IMR-90 (cell line): ENCODE data around the gene TRPM1. TPM values are rescaled to one million over a fixed set of nuclear protein-coding genes. Genes with fewer than 3 reads are reported as not detected.

ENCODE experiments used
- ATAC-seq: fragments of 200-7000 bp; cut with Tn5 transposase; 2 replicates; pipeline ENCODE4 v1.9.1; 2020; ENCODE audit warnings: low read depth, mild to moderate bottlenecking, moderate library complexity
- BruUV-seq: library from RNA; stranded (reverse); fragments of 400-500 nt; replicated peaks from 2 replicates; lab custom pipeline; 2021; lab: Mats Ljungman, UMichigan
- CTCF ChIA-PET: fragments of 300-600 bp; formaldehyde crosslinking; extraction: SDS; loops from one replicate; lab custom pipeline; 2021; ENCODE audit warnings: antibody characterized with exemption; lab: Yijun Ruan, JAX
- POLR2A ChIA-PET: fragments of 300-600 bp; sonication (Branson Sonifier 250); formaldehyde crosslinking; loops from one replicate; lab custom pipeline; 2022; ENCODE audit warnings: antibody characterized with exemption; ENCODE audit not compliant: unreplicated experiment; lab: Charles Lee
- DNase-seq: peaks from one replicate; pipeline ENCODE4 v3.0.0; 2013
- H2AFZ ChIP-seq: replicated peaks from 2 replicates; pipeline ENCODE3; 2013; ENCODE audit warnings: low read length, mild to moderate bottlenecking; ENCODE audit not compliant: poor library complexity
- H2AK5ac ChIP-seq: 2 replicates; pipeline ENCODE4 v1.6.1; 2013; ENCODE audit warnings: low read depth, low read length, inconsistent platforms
- H2AK9ac ChIP-seq: replicated peaks from 2 replicates; pipeline ENCODE3; 2013; ENCODE audit warnings: mild to moderate bottlenecking, low read depth, low read length, moderate library complexity; ENCODE audit not compliant: poor library complexity
- H2BK120ac ChIP-seq: 2 replicates; pipeline ENCODE4 v1.6.1; 2013; ENCODE audit warnings: low read depth, low read length, inconsistent platforms
- H2BK15ac ChIP-seq: 3 replicates; pipeline ENCODE4 v1.6.1; 2013; ENCODE audit warnings: low read depth, low read length, inconsistent platforms
- H2BK20ac ChIP-seq: 2 replicates; pipeline ENCODE4 v1.6.1; 2013; ENCODE audit warnings: low read depth, mild to moderate bottlenecking, inconsistent platforms, low read length, moderate library complexity
- H2BK5ac ChIP-seq: 2 replicates; pipeline ENCODE4 v1.6.1; 2013; ENCODE audit warnings: mild to moderate bottlenecking, low read depth, low read length, inconsistent platforms; ENCODE audit not compliant: poor library complexity, severe bottlenecking
- H3K14ac ChIP-seq: replicated peaks from 2 replicates; pipeline ENCODE4 v1.6.1; 2013; ENCODE audit warnings: low read depth, low read length, inconsistent platforms
- H3K18ac ChIP-seq: 2 replicates; pipeline ENCODE4 v1.6.1; 2013; ENCODE audit warnings: low read depth, low read length, control low read depth
- H3K23ac ChIP-seq: 2 replicates; pipeline ENCODE4 v1.6.1; 2013; ENCODE audit warnings: low read depth, low read length, inconsistent platforms
- H3K27ac ChIP-seq: 2 replicates; pipeline ENCODE4 v1.5.1; 2013; ENCODE audit warnings: mild to moderate bottlenecking, control low read depth, low read length; ENCODE audit not compliant: insufficient read depth
- H3K27me3 ChIP-seq: 2 replicates; pipeline ENCODE4 v1.6.1; 2013; ENCODE audit warnings: low read length; ENCODE audit not compliant: control insufficient read depth, insufficient read depth
- H3K36me3 ChIP-seq: 2 replicates; pipeline ENCODE4 v1.6.1; 2013; ENCODE audit warnings: low read length, mixed read lengths; ENCODE audit not compliant: control insufficient read depth, insufficient read depth
- H3K4ac ChIP-seq: 2 replicates; pipeline ENCODE4 v1.6.1; 2013; ENCODE audit warnings: low read depth, low read length, inconsistent platforms
- H3K4me1 ChIP-seq: 2 replicates; pipeline ENCODE4 v1.6.1; 2013; ENCODE audit warnings: low read length, mixed read lengths; ENCODE audit not compliant: control insufficient read depth, insufficient read depth
- H3K4me2 ChIP-seq: 2 replicates; pipeline ENCODE4 v1.6.1; 2013; ENCODE audit warnings: low read depth, mild to moderate bottlenecking, control low read depth, low read length, moderate library complexity
- H3K4me3 ChIP-seq: 2 replicates; pipeline ENCODE4 v1.5.1; 2013; ENCODE audit warnings: low read depth, mild to moderate bottlenecking, control low read depth, low read length, moderate library complexity; ENCODE audit not compliant: insufficient read depth
- H3K56ac ChIP-seq: 2 replicates; pipeline ENCODE4 v1.6.1; 2013; ENCODE audit warnings: low read length, inconsistent platforms; ENCODE audit not compliant: insufficient read depth; ENCODE audit errors: extremely low read depth
- H3K79me1 ChIP-seq, 2 experiments: 2 replicates each; pipeline ENCODE4 v1.6.1; 2013; ENCODE audit warnings: low read length in 2 of 2, inconsistent platforms in 1 of 2, low read depth in 1 of 2
- H3K9ac ChIP-seq: 2 replicates; pipeline ENCODE4 v1.6.1; 2013; ENCODE audit warnings: low read depth, low read length, control low read depth
- H3K9me1 ChIP-seq: 2 replicates; pipeline ENCODE4 v1.6.1; 2013; ENCODE audit warnings: low read length, inconsistent platforms; ENCODE audit not compliant: insufficient read depth
- H3K9me3 ChIP-seq: 2 replicates; pipeline ENCODE4 v1.6.1; 2013; ENCODE audit warnings: low read length; ENCODE audit not compliant: control insufficient read depth, insufficient read depth
- H4K20me1 ChIP-seq: 2 replicates; pipeline ENCODE4 v1.6.1; 2013; ENCODE audit warnings: low read length, inconsistent platforms; ENCODE audit not compliant: insufficient read depth
- H4K5ac ChIP-seq: 2 replicates; pipeline ENCODE4 v1.6.1; 2013; ENCODE audit warnings: mild to moderate bottlenecking, low read depth, low read length, control low read depth
- H4K8ac ChIP-seq, 2 experiments: 2 replicates each; pipeline ENCODE4 v1.6.1; 2013; ENCODE audit warnings: low read depth in 2 of 2, low read length in 2 of 2, control low read depth in 1 of 2, inconsistent platforms in 1 of 2
- H4K91ac ChIP-seq: 2 replicates; pipeline ENCODE4 v1.6.1; 2013; ENCODE audit warnings: low read depth, low read length, inconsistent platforms; ENCODE audit not compliant: insufficient read depth
- BHLHE40 ChIP-seq: fragments of 150-350 bp; IDR thresholded peaks from 2 replicates; pipeline ENCODE4 v1.6.1; 2016; ENCODE audit warnings: mild to moderate bottlenecking, low read depth, low read length
- CEBPB ChIP-seq: IDR thresholded peaks from 2 replicates; pipeline ENCODE4 v1.6.1; 2012; ENCODE audit warnings: low read depth, low read length, improper control_type of control experiment
- CHD1 ChIP-seq: IDR thresholded peaks from 2 replicates; pipeline ENCODE4 v1.6.1; 2012; ENCODE audit warnings: low read depth, low read length, improper control_type of control experiment
- ELK1 ChIP-seq: fragments of 150-350 bp; IDR thresholded peaks from 2 replicates; pipeline ENCODE4 v1.6.1; 2016; ENCODE audit warnings: low read depth, mild to moderate bottlenecking, low read length, moderate library complexity, borderline replicate concordance
- FOS ChIP-seq: fragments of 150-350 bp; IDR thresholded peaks from 2 replicates; pipeline ENCODE4 v1.6.1; 2016; ENCODE audit warnings: low read depth, low read length
- MAFK ChIP-seq: IDR thresholded peaks from 2 replicates; pipeline ENCODE4 v1.6.1; 2012; ENCODE audit warnings: low read depth, low read length, improper control_type of control experiment
- MAZ ChIP-seq: IDR thresholded peaks from 2 replicates; pipeline ENCODE4 v1.6.1; 2012; ENCODE audit warnings: low read depth, mild to moderate bottlenecking, low read length, improper control_type of control experiment, moderate library complexity, borderline replicate concordance
- MXI1 ChIP-seq: IDR thresholded peaks from 2 replicates; pipeline ENCODE4 v1.6.1; 2012; ENCODE audit warnings: low read depth, mild to moderate bottlenecking, low read length, moderate library complexity, borderline replicate concordance
- NFE2L2 ChIP-seq: fragments of 150-350 bp; IDR thresholded peaks from 2 replicates; pipeline ENCODE4 v1.6.1; 2016; ENCODE audit warnings: low read depth, mild to moderate bottlenecking, low read length
- POLR2A ChIP-seq: IDR thresholded peaks from 2 replicates; pipeline ENCODE4 v1.6.1; 2012; ENCODE audit warnings: mild to moderate bottlenecking, low read depth, low read length
- RAD21 ChIP-seq: IDR thresholded peaks from 2 replicates; pipeline ENCODE4 v1.6.1; 2012; ENCODE audit warnings: low read length, improper control_type of control experiment
- RCOR1 ChIP-seq: IDR thresholded peaks from 2 replicates; pipeline ENCODE4 v1.6.1; 2012; ENCODE audit warnings: mild to moderate bottlenecking, low read length, improper control_type of control experiment; ENCODE audit not compliant: insufficient replicate concordance
- RFX5 ChIP-seq: IDR thresholded peaks from 2 replicates; pipeline ENCODE4 v1.8.0; 2012; ENCODE audit warnings: low read depth, mild to moderate bottlenecking, low read length, moderate library complexity
- SMC3 ChIP-seq: fragments of 150-350 bp; IDR thresholded peaks from 2 replicates; pipeline ENCODE4 v1.6.1; 2016; ENCODE audit warnings: low read depth, mild to moderate bottlenecking, antibody characterized with exemption, low read length, moderate library complexity
- USF2 ChIP-seq: fragments of 150-350 bp; IDR thresholded peaks from 2 replicates; pipeline ENCODE4 v1.6.1; 2017; ENCODE audit warnings: mild to moderate bottlenecking, antibody characterized with exemption, low read length, low read depth
- dilution Hi-C: fragments of 300-500 bp; cut with HindIII; formaldehyde crosslinking; loops from one replicate; pipeline ENCODE4 v1.14.3; 2018; ENCODE audit warnings: low sequenced_read_pairs; ENCODE audit not compliant: unreplicated experiment
- in situ Hi-C: fragments of 300-500 bp; cut with MboI; formaldehyde crosslinking; loops from 3 replicates; pipeline ENCODE4 v1.14.3; 2019; ENCODE audit warnings: low sequenced_read_pairs, inconsistent platforms, mixed read lengths
- intact Hi-C: fragments of 100-400 bp; cut with micrococcal nuclease; formaldehyde crosslinking; loops from 2 replicates; pipeline ENCODE4 v1.10.0; 2022
- polyA plus RNA-seq, 3 experiments: library from polyadenylated mRNA; depleted of rRNA; stranded (reverse); fragments of >200 nt; gene quantifications; 2 replicates each; pipeline ENCODE4 v1.2.3, GENCODE V29; 2012; ENCODE audit warnings: low replicate concordance in 1 of 3
- total RNA-seq: library from RNA; depleted of rRNA; stranded (reverse); fragments of >200 nt; gene quantifications from 2 replicates; pipeline ENCODE4 v1.2.3, GENCODE V29; 2012
- TF ChIP-seq, protein P1 (sequence below): conservative IDR thresholded peaks from 2 replicates; pipeline ENCODE4 v1.5.1; 2012; ENCODE audit warnings: mild to moderate bottlenecking, low read depth, low read length, improper control_type of control experiment

Gene TRPM1
- total and polyA plus RNA-seq, 2 of the 4 experiments (the other 2 are of a cell fraction): not detected

DNA sequence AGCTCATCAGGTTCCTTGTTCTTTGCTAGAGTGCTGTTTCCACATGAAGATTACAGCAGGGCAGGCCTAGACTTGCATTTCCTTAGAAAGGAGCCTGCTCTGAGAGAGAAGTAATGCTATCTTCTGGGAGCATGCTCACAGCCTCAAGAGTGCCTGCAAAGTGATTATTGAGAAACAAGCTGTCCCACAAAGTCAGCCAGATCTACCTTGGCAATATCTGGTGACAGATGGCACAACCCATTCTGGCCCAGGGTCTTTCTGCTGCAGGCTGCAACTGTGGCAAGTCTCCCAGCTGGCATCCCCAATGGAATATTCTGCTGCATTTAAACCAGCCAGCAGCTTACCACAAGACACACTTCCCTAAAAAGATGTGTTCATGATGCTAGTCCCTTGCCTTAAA is 139.4 kb downstream of the TRPM1 start:
- H4K8ac ChIP-seq: no peak overlapping the region
- ATAC-seq (no peak), DNase-seq (no peak)
- dilution Hi-C loops (no loop called here), in situ Hi-C loops (no loop called here), intact Hi-C loops (no loop called here)
- H4K20me1 ChIP-seq: no peaks in the 10 kb centered on the region
- ChIA-PET POLR2A (no interaction called here), CTCF (no interaction called here)
- no peak overlapping the region for H4K91ac ChIP-seq
- no peak overlapping the region for H3K9ac ChIP-seq
- H3K9me1 ChIP-seq: peaks cover 6% of the 10 kb centered on the region
- no peaks in the 10 kb centered on the region for H3K9me3 ChIP-seq
- no peaks in the 10 kb centered on the region for H3K4me1 ChIP-seq
- no peak overlapping the region for H2AK5ac ChIP-seq
- H4K5ac ChIP-seq: no peak overlapping the region
- H3K14ac ChIP-seq: no peak overlapping the region
- peaks cover 16% of the 10 kb centered on the region for H3K36me3 ChIP-seq
- no peak overlapping the region for H3K4me3 ChIP-seq
- peaks cover 3 to 9% of the 10 kb centered on the region in 2 experiments; a peak in 2 of 4 replicates for H3K79me1 ChIP-seq
- TF ChIP-seq RAD21: no peak
- no peak for TF ChIP-seq MAZ
- TF ChIP-seq ELK1: no peak
- no peak for TF ChIP-seq POLR2A
- TF ChIP-seq, protein P1, sequence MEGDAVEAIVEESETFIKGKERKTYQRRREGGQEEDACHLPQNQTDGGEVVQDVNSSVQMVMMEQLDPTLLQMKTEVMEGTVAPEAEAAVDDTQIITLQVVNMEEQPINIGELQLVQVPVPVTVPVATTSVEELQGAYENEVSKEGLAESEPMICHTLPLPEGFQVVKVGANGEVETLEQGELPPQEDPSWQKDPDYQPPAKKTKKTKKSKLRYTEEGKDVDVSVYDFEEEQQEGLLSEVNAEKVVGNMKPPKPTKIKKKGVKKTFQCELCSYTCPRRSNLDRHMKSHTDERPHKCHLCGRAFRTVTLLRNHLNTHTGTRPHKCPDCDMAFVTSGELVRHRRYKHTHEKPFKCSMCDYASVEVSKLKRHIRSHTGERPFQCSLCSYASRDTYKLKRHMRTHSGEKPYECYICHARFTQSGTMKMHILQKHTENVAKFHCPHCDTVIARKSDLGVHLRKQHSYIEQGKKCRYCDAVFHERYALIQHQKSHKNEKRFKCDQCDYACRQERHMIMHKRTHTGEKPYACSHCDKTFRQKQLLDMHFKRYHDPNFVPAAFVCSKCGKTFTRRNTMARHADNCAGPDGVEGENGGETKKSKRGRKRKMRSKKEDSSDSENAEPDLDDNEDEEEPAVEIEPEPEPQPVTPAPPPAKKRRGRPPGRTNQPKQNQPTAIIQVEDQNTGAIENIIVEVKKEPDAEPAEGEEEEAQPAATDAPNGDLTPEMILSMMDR: no peak
- TF ChIP-seq BHLHE40: no peak
- TF ChIP-seq USF2: no peak
- no peak for TF ChIP-seq RFX5
- TF ChIP-seq CHD1: no peak
- TF ChIP-seq FOS: no peak
- TF ChIP-seq MAFK: no peak
- TF ChIP-seq NFE2L2: no peak
- no peak for TF ChIP-seq MXI1
- no peak for TF ChIP-seq RCOR1
- no peak for TF ChIP-seq SMC3
- TF ChIP-seq CEBPB: no peak
- peak overlapping the region; percentile 15 for H2AK9ac ChIP-seq
- H3K56ac ChIP-seq: no peak overlapping the region
- H3K27ac ChIP-seq: no peak overlapping the region
- no peak overlapping the region for H3K4me2 ChIP-seq
- no peaks in the 10 kb centered on the region for H3K27me3 ChIP-seq
- no peak overlapping the region for H2BK15ac ChIP-seq
- H2BK120ac ChIP-seq: no peak overlapping the region
- H3K18ac ChIP-seq: no peak overlapping the region
- no peak overlapping the region for H2BK20ac ChIP-seq
- BruUV-seq: no TSS peak
- H3K4ac ChIP-seq: no peak overlapping the region
- H3K23ac ChIP-seq: no peak overlapping the region
- no peak overlapping the region for H2BK5ac ChIP-seq
- no peak overlapping the region for H2AFZ ChIP-seq
